Raji (cell line): ENCODE results near the gene FGF8.

Source experiments
- POLR2A ChIP-seq: IDR thresholded peaks from 2 replicates; pipeline ENCODE4 v1.6.1; 2011; ENCODE audit warnings: low read depth, low read length, control low read depth; ENCODE audit not compliant: insufficient read depth

The FGF8 gene, protein sequence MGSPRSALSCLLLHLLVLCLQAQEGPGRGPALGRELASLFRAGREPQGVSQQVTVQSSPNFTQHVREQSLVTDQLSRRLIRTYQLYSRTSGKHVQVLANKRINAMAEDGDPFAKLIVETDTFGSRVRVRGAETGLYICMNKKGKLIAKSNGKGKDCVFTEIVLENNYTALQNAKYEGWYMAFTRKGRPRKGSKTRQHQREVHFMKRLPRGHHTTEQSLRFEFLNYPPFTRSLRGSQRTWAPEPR

DNA sequence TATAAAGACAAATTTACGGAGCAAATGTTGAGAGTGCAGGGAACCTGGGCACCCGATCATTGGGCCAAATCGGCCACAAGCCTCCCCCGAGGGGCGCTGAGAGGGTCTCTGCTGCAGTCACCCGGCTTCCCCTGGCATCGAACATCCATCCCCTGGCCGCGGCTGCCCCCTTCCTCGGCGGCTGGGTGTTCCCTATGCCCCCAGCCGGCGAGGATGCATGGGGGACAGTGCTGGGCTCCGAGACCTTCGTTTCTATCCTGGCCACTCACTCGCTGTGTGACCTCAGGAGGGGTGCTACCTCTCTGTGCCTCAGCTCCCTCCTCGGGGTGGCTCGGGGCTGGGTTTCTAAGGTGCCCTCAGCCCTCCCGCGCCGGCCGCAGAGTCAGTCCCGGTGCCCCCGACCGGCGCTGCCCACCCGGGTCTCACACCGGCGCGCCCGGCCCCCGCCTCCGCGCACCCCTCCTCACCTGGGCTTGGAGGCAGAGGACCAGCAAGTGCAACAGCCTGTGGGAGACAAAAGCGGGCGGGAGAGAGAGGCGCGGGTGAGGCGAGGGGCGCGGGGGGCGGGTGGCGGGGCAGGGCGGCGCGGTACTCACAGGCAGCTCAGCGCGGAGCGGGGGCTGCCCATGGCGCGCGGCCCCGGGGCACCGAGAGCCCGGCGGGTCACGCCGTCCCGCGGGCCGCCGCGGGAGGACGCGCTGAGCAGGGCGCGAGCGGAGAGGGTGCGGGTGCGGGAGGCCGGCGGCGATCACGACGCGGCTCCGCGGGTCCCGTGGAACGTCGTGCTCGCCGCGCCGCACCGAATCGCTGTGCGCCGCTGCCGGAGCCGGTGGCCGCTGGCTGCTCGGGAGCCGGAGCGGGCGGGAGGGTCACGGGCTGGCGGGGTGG is at the start of gene FGF8:
Gene FGF8, minus strand, starts transcription at position 842 of the 888 bp plus-strand sequence. Its CDS starts 214 bp downstream, at position 628.
- no peak for TF ChIP-seq POLR2A

GRCh38 chr10:101824736-101825135 is 48.8 kb upstream of the FGF8 start:
- TF ChIP-seq POLR2A = no peak

DNA sequence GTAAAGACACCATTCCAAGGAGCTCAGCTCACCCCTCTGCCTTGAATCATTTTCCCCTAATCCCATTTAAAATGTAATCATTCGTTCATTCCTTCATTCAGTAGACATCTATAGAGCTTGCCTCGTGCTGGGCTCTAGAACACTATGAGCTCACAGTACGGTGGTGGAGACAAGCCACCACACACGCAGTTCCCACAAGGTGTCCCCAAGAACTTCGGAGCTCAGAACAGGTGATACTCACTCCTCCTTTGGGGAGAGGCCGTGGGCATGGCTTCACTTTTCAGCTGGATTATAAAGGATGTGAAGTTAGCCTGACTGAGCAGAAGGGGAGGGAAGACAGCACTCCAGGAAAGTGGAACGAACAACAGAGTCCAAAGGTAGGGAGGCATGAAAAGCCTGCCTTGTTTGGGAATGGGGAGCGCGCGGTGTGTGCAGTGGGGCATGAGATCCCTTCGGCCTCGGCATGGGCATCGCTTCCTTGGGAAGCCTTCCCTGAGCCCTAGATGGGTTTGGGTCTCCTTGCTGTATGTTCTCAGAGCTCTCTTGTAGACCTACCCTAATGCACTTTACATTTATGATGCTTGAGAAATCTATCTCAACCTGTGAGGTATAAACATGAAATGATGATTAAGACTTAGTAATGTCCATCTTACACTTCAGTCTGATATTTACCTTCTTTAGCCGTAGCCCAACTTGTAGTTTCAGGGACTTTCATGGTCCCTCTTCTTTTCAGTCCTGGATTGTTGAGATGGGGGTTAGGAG is 43.1 kb upstream of the FGF8 start:
- no peak; the same call in 1 of the 2 replicates for TF ChIP-seq POLR2A

DNA sequence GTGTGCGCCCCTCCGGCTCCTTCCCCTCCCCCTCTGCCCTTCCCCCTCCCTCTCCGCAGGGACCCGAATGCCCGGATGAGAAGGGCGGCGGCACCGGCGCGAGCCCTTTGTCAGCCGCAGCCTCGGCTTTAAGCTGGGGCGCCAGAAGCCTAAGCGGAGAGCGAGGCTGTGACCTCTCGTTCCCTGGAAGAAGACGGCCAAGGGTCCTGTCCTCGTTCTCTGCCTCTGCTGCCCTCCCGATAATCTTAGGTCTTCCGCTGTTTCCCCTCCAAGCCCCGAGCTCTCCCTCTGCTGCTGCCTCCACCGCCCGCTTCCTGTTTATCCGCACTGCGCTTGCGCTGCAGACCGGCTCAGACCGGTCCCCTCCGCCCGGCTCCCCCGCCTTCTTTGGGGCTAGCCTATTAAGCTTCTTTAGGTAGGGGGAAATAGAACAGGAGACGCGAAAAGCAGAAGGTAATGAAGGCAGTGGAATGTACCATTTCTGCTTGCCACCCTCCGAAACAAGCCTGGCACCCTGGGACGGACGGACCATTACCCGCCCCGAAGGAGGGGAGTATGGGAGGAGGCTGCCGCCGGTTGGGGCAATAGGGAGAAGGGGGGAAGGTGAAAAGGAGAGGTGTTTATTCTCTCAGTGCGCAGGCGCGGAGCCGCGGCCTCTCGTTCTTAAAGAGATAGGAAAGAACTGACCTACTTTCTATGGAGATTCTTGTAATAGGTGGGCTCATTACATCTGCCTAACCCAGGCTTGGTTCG is 42.4 kb upstream of the FGF8 start, which contains the start of gene OGA:
Gene OGA, minus strand, starts transcription at position 326 of the 753 bp plus-strand sequence. CDS start 422 bp downstream, outside the sequence.
- peak; percentile 83 for TF ChIP-seq POLR2A

DNA sequence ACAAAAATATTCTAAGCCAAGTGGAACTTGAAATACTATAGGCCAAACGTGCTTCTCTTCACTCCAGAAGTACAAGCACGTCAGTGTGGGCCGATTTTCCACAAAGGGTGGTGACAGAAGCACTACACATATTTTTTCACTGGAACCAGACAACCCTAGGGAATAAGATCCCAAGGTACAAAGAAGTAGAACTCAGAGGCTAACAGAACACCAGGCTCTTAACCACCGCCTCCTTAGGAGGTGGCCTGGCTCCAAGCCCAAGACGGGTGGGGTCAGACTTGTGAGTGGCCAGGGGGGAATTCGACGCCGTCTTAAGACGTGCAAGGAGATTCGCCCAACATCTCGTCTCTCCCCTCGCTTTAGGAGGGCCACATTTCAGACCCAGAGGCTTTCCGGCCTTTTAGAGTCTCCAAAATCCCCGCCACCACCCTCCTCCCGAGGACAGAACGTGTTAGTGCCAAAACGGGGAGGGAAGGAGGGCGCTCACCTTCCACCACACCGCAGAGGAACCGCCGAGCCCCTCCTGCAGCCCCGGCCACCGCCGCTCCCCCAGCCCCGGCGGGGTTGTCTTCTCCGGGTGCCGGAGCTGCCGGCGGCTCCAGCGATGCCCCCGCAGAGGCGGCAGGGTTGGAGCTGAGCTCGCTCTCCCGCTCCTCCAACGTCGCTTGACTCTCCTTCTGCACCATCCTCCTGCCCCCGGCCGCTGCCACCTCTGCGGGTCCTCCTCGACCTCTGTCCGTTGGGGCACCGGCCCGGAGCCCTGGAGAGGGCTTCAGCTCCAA is 41.6 kb upstream of the FGF8 start:
- TF ChIP-seq POLR2A = no peak; the same call in 1 of the 2 replicates

DNA sequence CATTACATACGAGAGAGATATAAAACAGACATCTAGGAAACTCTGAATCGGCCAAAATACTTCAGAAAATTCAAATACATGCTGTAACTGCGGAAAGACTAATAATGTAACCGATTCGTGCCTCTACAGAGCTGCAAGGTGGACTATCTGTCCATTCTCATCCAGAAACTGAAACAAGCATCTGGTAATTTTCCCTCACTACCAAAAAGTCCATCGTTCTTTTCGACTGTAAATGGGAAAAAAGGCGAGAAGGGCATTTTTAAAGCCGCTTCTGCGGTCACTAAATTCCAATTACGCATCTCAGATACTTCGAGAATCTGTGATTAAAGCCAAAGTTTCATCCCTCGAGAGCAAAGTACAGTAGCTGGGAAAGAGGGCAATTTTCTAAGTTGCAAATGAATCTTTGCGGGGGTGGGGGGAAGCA is 41.0 kb upstream of the FGF8 start:
- TF ChIP-seq POLR2A = no peak

DNA sequence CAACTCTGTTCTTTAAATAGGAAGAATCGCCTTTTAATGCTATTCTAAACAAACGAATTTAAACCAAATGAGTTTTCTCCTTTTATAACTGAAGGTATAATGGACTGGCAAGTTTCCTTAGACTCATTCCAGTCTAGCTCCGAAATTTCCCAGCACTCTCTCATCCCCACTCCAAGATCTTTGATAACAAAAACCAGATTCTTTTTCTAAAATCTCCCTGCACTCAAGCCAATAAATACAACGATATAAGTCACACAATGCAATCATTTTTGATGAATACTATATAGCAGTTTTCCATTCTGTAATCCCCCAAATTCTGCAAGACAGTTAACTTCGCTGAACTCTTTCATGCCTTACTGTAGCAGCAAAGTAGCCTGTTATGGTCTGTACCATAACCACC is 40.5 kb upstream of the FGF8 start:
- no peak for TF ChIP-seq POLR2A

DNA sequence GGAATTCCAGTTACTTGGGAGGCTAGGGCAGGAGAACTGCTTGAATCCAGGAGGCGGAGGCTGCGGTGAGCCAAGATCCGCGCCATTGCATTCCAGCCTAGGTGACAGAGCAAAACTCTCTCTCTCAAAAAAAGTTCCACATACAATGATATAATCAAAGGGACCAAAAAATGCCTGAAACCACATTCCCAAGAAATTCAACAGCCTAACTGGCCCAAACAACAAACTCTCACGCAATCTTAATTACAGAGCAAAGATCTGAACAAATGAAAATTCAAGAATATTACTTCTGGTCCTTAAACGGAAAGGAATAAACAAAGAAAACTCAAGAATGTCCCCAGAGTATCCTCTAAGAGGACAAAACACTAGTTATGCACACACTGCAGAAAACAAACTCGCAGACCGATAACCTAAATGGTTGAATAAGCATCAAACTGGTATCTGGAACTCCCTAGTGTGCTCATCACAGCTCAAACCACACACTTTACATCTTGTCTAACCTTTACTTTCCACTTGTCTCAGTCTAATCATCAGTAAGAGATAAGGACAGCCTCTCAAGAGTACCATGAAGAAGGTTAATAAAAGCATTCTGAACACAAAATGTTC is 38.7 kb upstream of the FGF8 start:
- TF ChIP-seq POLR2A = no peak

DNA sequence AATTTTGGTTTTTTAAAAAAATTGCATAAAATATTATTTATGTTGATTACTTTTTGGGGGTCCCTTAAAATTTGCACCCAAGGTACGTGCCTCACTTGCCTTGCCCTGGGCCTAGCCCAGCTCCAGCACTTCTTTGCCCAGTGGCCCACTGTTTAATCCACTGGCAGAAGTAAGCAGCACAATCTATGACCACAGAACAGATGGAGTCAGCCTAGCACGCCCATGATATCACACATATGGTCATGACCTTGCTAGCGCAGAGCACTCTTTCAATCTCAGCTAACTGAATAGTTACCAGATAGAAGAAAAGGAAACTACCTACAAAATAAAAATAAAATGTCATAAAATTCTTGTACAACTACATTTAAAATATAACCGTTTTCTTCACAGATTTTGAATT is 36.7 kb upstream of the FGF8 start:
- no peak for TF ChIP-seq POLR2A

GRCh38 chr10:101807158-101807557 is 31.2 kb upstream of the FGF8 start:
- no peak for TF ChIP-seq POLR2A

- TF ChIP-seq POLR2A = no peak
Observed at GRCh38 chr10:101803511-101803910, 27.6 kb upstream of the FGF8 start.

GRCh38 chr10:101797403-101798059 is 21.6 kb upstream of the FGF8 start:
- TF ChIP-seq POLR2A = no peak

DNA sequence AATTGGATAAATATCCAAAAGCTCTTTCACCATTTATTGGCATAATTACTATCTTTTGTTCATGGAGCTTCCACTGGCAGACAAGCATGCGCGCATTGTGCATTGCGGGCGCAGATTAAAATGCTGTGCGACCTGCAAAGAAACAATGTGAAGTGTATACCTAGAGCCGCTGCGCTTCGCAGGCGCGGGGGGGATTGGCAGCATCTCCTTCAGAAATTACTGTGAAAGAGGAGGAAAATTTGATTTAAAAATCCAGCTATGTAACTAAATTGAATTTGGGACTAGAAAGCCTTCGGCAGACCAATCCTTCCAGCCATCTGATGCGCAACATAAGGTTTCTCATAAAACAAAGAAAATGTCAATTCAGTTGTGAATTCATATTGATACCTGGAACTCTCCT is 17.6 kb upstream of the FGF8 start:
- no peak for TF ChIP-seq POLR2A
